GDM1 (cell line): ENCODE measurements around the gene ARMC5.
"Not testable (repeated sequence)": the region's sequence is repeated elsewhere in the genome, so short reads cannot be mapped to it uniquely, and the experiment has no call there.

ENCODE experiments used
- DNase-seq: peaks from one replicate; lab custom pipeline; 2025; lab: John Stamatoyannopoulos, UW

Gene ARMC5

DNA sequence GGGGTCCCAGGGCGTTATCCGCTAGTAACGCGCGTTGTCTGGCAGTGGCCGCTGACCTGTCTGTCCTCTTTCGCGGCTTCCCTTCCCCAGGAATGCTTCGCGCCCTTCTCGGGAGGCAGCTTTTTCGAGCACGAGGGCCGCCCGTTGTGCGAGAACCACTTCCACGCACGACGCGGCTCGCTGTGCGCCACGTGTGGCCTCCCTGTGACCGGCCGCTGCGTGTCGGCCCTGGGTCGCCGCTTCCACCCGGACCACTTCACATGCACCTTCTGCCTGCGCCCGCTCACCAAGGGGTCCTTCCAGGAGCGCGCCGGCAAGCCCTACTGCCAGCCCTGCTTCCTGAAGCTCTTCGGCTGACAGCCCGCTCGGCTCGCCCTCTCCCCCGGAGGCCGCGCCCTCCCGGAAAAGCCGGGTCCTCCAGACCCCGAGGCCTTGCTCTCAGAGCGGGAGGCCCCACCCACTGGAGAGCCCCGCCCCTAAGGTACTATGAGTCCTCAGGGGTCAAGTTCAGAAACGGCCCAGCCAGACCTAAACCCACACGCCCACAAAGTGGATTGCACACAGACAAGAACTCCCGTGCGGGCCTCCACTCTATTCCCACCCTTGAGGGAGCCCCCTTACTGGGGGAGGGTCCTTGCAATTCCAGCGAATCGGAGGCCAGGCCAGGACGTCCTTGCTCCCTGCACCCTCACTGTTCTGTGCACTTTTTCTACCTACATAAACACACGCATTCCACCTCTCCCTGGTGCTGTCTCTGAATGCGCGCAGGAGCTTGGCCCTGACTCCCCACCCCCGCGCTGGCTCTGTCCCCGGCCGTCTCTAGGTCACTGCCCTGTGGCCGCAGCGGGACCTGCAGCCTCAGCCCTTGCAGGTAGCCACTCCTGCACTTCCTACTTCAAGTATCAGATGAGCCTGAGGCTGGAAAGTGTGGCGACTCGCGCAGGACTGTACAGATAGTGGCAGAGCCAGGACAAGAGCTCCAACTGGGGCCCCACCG lies 18.2 kb downstream of the ARMC5 start:
- no peak for DNase-seq

DNA sequence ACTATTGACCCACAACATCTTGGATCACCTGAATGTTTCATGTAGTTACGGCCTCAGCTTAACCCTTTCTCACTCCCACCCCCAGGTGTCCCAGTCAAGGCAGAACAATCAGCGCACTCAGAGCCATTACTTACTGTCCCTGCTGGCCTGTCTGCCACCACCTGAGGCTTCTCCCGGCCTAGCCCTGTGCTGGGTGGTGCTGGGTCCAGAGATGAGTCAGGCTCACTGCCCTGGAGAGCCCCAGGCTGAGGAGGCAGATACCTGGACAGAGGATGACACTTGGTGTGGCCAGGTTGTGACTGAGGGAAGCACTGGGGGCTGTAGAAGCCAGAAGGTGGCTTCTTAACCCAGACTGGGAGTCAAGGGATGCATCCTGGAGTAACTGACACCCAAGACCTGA lies 19.7 kb downstream of the ARMC5 start:
- no peak for DNase-seq

DNA sequence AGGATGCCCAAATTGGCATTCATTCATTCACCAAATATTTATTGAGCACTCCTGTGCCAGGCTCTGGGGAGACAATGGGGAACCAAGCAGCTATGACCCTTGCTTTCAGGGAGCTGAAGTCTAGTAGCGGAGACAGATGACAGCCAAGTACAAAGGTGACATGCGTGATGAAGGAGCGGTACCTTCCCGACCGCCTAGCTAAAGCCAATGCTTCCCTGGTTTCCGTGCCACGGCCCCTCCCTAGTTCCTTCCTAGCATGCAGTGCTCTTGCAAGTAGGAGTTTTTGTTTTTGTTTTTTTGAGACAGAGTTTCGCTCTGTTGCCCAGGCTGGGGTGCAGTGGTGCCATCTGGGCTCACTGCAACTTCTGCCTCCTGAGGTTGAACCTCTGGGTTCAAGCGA lies 20.4 kb downstream of the ARMC5 start:
- DNase-seq: no peak

DNA sequence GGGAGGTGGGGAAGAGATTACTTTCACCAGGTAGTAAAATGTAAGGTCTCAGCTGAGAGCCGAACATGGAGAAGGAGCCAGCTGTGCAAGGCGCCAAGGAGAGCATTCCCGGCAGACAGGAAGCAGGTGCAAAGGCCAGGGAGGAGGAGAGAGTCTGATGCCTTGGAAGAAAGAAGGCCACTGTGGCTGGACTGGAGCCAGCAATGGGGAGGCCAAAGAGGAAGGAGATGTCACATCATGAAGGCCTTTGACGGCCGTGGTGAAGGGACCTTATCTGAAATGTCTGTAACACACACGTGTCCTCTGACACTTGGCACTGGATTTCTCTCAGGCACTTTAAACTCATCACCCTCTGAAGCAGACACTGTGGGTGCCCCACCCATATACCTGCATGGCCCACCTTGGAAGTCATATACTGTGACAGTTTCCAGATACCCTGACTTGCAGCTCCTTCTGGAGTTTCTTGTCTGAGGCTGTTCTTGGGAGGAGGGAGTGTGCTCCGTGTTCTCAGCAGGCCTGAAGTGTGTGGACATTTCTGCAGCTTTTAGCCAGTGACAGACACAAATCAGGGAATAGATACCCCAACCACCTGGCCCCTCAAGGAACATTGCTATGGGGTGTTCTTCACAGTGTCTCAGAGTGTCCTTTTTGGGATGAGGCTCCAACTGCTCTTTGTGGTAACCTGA lies 21.7 kb downstream of the ARMC5 start:
- DNase-seq: no peak

DNA sequence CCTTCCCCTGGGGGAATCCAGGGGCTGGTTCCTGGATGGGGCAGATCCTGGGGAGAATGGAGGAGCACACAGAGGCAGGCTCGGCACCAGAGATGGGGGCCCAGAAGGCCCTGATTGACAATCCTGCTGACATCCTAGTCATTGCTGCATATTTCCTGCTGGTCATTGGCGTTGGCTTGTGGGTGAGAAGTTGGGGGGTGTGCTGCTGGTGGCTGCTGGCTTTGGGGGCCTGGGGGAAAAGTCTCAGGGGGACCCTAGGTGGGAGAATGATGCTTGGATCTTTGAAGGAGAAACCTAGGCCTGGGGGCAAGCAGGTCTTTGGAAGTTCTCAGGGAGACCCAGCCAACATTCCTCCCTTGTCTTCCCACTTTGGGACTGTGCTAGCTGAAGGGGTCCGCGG lies 23.8 kb downstream of the ARMC5 start, which contains the start of gene SLC5A2:
Gene SLC5A2, plus strand, starts transcription at position 43 of the 400 bp plus-strand sequence. Its CDS starts 14 bp downstream, at position 57.
- DNase-seq: no peak

DNA sequence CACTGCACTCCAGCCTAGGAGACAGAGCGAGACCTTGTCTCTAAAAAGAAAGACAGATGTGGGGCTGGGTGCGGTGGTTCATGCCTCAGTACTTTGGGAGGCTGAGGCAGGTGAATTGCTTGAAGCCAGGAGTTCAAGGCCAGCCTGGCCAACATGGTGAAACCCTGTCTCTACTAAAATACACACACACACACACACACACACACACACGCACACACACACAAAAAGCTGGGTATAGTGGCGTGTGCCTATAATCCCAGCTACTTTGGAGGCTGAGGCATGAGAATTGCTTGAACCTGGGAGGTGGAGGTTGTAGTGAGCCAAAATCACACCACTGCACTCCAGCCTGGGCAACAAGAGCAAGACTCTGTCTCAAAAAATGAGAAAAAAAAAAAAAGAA lies 24.7 kb downstream of the ARMC5 start:
- DNase-seq: not testable (repeated sequence)

DNA sequence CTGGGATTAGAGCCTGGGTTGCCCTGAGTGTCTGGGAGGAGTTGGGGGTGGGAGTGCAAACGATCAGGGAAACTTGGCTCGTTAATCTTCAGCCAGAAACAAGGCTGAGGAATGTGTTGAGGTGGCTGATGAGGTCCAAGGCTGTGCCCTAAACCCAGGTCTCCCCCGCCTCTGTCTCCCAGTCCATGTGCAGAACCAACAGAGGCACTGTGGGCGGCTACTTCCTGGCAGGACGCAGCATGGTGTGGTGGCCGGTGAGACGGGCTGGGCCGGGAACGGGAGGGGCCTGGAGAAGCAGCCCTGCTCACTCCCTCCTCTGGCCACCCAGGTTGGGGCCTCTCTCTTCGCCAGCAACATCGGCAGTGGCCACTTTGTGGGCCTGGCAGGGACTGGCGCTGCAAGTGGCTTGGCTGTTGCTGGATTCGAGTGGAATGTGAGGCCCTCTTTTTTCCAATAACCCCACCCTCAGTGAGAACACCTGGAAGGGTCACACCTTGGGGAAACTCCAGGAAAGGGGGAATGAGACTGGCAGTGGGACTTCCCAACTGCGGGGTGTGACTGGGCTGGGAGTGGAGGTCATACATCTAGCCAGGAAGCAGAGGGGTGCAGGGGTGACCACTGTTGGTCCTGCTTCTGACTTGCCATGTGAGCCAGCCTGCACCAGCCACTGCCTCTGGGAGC lies 25.3 kb downstream of the ARMC5 start:
- no peak for DNase-seq

DNA sequence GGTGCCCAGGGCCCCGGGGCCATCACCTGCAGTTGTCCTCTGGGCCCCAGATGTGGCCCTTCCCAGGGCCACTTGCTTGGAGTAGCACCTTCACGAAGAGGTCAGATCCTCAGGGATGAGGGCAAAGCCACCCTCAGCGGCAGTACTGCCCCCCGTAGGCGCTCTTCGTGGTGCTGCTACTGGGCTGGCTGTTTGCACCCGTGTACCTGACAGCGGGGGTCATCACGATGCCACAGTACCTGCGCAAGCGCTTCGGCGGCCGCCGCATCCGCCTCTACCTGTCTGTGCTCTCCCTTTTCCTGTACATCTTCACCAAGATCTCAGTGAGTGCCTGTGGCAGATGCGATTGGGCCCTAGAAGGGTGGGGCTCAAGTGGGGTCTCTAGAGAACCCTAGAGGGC lies 26.3 kb downstream of the ARMC5 start:
- no peak for DNase-seq

DNA sequence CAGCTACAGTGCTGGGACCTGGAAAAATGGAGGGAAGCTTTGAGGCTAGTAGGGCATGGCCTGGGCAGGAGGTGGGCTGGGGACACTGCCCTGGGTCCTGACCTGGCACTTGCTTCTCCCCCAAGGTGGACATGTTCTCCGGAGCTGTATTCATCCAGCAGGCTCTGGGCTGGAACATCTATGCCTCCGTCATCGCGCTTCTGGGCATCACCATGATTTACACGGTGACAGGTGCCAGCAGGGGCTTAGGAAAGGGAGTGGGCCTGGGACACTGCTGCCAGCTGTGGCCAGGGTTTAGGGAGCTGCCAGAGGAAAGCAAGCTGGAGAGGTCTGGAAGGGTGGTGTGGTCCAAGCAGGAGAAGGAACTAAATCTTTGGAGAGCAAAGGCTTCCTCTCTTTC lies 26.7 kb downstream of the ARMC5 start:
- DNase-seq: no peak

DNA sequence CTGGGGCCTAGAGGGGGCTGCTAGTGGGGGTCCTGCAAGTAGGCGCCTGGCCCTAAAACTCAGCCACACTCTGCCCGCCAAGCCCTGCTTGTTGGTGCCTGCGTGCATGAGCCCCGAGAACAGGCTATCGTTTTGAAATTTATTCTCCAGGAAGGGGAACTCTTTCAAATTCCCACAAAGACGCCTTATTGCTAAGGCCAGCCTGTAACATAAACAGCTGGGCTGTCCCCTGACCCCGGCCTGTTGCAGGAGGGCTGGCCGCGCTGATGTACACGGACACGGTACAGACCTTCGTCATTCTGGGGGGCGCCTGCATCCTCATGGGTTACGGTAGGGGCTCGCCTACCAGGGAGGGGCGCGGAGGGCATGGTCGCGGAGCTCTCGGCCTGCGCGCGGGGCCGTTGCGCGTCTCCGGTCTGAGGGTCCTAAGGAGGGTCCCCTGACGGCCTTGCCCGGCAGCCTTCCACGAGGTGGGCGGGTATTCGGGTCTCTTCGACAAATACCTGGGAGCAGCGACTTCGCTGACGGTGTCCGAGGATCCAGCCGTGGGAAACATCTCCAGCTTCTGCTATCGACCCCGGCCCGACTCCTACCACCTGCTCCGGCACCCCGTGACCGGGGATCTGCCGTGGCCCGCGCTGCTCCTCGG lies 27.9 kb downstream of the ARMC5 start:
- DNase-seq: no peak

DNA sequence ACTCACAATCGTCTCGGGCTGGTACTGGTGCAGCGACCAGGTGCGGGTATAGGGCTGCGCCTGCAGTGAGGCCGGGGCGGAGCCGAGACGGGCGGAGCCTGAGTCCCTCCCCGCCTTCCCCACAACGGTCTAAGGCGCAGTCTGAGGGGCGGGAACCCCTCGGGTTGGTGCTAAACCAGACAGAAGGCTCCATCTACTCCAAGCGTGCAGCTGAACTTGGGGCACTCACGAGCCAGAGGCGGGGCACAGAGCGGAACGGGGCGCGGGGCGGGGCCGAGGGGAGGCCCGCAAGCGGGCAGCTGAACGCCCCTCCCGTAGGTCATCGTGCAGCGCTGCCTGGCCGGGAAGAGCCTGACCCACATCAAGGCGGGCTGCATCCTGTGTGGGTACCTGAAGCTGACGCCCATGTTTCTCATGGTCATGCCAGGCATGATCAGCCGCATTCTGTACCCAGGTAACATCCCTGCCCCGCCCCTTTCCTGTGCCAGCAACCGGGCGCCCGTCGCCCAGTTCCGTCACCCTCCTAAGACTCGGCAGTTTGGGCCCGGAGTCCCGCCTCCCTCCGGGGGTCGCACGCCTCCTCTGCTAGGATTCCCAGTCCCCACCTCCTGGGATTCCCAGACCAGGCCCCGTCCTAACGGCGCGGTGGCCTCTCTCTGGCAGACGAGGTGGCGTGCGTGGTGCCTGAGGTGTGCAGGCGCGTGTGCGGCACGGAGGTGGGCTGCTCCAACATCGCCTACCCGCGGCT lies 28.6 kb downstream of the ARMC5 start:
- no peak for DNase-seq

DNA sequence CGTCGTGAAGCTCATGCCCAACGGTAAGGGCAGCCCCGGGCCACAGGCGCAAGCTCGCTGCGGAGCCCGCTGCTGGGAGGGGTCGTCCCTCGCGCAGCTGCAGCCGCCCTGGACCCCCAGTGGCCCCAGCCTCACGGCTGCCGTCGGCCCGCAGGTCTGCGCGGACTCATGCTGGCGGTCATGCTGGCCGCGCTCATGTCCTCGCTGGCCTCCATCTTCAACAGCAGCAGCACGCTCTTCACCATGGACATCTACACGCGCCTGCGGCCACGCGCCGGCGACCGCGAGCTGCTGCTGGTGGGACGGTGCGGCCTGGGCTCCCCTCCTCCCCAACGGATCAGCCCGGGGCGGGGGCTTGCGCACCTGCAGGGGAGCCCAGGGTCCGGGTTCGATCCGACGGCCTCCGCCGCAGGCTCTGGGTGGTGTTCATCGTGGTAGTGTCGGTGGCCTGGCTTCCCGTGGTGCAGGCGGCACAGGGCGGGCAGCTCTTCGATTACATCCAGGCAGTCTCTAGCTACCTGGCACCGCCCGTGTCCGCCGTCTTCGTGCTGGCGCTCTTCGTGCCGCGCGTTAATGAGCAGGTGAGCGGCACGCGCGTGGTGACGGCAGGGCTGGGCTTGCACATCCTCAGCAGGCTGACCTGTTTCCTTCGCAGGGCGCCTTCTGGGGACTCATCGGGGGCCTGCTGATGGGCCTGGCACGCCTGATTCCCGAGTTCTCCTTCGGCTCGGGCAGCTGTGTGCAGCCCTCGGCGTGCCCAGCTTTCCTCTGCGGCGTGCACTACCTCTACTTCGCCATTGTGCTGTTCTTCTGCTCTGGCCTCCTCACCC lies 29.4 kb downstream of the ARMC5 start:
- no peak for DNase-seq

DNA sequence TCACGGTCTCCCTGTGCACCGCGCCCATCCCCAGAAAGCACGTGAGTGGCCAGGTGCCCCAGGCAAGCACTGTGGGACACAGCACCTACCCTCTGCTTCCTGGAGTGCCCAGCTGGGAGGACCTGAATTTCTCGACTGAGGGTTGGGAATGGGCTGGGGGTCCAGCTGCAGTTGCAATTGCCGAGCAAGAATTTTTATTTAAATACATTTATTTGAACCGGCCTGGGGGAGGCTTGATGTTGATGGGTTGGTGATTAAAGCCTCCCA lies 29.9 kb downstream of the ARMC5 start:
- no peak for DNase-seq

DNA sequence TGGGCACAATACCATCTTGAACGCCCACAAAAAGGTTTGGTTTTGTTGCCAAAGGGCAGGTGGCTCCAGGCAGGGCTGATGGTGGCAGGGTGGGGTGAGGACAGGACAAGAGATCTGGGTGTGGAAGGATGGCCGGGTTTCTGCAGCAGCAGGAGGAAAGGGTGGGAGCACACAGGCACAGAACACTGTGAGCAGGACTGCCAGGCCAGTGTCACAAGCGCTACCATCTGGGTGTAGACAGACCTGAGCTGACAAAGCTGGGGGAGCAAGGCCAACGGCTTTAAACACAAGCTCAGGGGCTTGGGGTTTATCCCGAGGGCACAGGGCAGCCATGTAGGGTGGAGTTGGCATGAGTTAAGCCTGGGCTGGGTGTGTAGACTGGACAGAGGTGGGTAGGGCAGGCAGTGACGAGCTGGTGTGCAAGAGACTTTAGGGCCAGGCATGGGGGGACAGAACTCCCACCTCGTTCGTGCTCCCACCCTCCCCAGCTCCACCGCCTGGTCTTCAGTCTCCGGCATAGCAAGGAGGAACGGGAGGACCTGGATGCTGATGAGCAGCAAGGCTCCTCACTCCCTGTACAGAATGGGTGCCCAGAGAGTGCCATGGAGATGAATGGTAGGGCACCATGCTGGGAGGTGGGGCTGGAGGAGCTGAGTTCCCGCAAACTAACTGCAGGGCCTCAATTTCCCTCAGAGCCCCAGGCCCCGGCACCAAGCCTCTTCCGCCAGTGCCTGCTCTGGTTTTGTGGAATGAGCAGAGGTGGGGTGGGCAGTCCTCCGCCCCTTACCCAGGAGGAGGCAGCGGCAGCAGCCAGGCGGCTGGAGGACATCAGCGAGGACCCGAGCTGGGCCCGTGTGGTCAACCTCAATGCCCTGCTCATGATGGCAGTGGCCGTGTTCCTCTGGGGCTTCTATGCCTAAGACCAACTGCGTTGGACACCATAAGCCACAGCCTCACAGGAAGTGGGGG lies 30.6 kb downstream of the ARMC5 start:
- DNase-seq: no peak

DNA sequence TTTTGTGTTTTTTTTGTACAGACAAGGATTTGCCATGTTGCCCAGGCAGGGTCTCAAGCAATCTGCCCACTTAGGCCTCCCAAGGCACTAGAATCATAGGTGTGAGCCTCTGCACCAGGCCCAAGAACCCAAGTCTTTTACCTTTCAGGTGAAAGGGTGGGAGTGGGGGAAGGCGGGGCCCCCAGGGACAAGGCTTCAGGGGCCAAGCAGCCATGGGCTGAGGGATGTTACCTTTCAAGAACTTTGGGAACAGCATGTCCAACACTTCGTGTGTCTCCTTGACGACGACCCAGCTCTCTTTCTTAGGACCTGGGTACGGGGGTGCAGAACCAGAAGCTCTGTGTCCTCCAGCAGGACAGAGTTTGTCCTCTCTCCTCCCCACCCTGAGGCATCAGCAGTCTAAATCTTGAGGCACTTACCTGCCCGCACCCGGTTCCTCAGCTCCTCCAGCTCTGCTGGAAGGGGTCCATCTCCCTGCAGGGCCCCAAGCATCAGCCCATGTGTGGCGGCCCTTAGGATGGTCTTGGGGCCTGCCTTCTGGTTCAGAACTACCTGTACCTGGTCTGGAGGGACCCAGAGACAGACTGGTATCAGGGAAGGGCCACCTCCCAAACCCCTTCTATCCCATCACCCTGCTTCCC lies 32.6 kb downstream of the ARMC5 start:
- DNase-seq: no peak

DNA sequence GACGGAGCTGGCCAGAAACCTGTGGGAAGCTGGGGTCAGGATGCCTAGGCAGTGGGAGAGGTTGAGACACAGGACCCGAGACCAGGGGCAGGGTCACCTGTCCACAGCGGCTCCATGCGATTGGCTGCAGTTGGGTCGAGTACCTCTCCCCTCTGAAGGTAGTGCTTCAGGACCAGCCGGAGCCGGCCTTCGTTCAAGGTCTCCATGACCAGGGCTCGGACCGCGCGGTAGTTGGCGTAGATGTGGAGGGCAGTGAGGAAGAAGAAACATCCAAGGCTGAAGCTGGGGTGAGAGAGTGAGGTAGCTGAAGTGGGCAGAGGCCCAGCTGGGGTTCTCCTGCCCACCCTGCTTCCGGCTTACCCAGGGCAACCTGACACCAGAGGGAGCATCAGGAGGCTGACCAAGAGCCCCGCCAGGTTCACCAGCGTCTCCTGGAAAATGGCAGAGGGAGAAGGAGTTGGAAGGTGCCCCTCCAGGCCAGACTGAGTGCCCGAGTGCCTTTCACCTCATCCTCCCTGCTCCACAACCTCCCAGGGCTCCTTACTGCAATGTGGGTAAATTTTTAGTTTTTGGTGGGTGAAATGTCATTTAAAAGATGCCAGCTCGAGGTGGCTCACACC lies 34.3 kb downstream of the ARMC5 start:
- DNase-seq: no peak

DNA sequence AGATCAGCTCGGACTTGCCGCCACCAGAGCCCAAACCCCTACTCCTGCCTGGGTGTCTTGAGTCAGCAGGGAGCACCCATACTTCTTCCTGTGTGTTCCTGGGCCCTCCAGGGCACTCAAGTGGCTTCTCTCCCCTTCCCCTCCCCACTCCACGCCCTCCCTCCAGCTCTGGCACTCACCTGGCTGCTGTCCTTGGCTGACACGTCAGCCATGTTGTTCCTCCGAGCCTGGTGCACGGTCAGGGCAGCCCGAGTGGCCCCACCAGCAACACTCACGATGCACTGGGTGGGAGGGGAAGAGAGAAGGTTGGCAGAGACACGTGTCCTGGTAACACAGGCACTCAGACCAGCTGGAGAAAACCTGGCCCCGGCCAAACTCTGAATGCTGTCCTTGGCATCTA lies 37.4 kb downstream of the ARMC5 start:
- DNase-seq: no peak

DNA sequence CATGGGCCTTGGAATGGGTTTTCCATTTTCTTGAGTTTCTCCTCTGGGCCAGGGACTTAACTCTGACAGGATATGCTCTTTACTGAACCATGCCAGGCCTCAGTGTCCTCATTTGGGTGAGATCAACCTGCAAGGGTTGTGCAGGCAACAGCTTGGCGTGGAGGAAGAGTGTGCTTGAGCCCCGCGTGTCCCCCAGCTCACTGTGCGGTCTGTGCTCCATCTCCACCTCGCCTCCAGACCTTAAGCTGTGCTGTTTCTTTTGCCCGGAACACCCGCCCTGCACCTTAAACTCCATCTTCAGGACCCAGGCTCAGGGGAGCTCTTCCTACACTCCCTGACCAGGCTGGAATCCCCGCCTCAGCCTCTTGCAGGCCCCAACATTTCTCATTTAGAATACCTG lies 39.2 kb downstream of the ARMC5 start:
- DNase-seq: no peak

DNA sequence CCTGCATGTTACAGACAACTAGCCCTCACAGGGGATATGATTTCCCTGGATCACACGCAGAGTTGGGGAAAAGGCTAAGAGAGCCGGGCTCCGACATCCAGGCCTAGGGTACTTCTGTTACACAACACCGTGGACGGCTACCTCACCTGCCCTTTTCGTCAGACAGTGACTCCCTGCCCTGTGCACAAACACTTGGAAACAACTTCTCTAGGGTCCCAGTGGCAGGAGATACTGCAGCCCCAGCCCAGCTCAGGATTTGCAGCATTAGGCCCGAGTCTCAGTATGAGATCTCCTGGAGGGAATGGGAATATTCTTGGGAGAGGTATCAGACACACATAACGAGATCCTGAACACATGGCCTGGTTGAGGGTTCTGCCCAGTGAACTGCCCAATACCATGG lies 40.6 kb downstream of the ARMC5 start:
- no peak for DNase-seq
